IMR-90 (cell line): Measurements from ENCODE around the gene KCNJ3. TPM values are rescaled to one million over a fixed set of nuclear protein-coding genes. Genes with fewer than 3 reads are reported as not detected.
"Not testable (repeated sequence)": the region's sequence is repeated elsewhere in the genome, so short reads cannot be mapped to it uniquely, and the experiment has no call there.

Source experiments
- ATAC-seq: fragments of 200-7000 bp; cut with Tn5 transposase; 2 replicates; pipeline ENCODE4 v1.9.1; 2020; ENCODE audit warnings: low read depth, mild to moderate bottlenecking, moderate library complexity
- BruUV-seq: library from RNA; stranded (reverse); fragments of 400-500 nt; replicated peaks from 2 replicates; lab custom pipeline; 2021; lab: Mats Ljungman, UMichigan
- CTCF ChIA-PET: fragments of 300-600 bp; formaldehyde crosslinking; extraction: SDS; loops from one replicate; lab custom pipeline; 2021; ENCODE audit warnings: antibody characterized with exemption; lab: Yijun Ruan, JAX
- POLR2A ChIA-PET: fragments of 300-600 bp; sonication (Branson Sonifier 250); formaldehyde crosslinking; loops from one replicate; lab custom pipeline; 2022; ENCODE audit warnings: antibody characterized with exemption; ENCODE audit not compliant: unreplicated experiment; lab: Charles Lee
- DNase-seq: peaks from one replicate; pipeline ENCODE4 v3.0.0; 2013
- H2AFZ ChIP-seq: replicated peaks from 2 replicates; pipeline ENCODE3; 2013; ENCODE audit warnings: low read length, mild to moderate bottlenecking; ENCODE audit not compliant: poor library complexity
- H2AK5ac ChIP-seq: 2 replicates; pipeline ENCODE4 v1.6.1; 2013; ENCODE audit warnings: low read depth, low read length, inconsistent platforms
- H2AK9ac ChIP-seq: replicated peaks from 2 replicates; pipeline ENCODE3; 2013; ENCODE audit warnings: mild to moderate bottlenecking, low read depth, low read length, moderate library complexity; ENCODE audit not compliant: poor library complexity
- H2BK120ac ChIP-seq: 2 replicates; pipeline ENCODE4 v1.6.1; 2013; ENCODE audit warnings: low read depth, low read length, inconsistent platforms
- H2BK15ac ChIP-seq: 3 replicates; pipeline ENCODE4 v1.6.1; 2013; ENCODE audit warnings: low read depth, low read length, inconsistent platforms
- H2BK20ac ChIP-seq: 2 replicates; pipeline ENCODE4 v1.6.1; 2013; ENCODE audit warnings: low read depth, mild to moderate bottlenecking, inconsistent platforms, low read length, moderate library complexity
- H2BK5ac ChIP-seq: 2 replicates; pipeline ENCODE4 v1.6.1; 2013; ENCODE audit warnings: mild to moderate bottlenecking, low read depth, low read length, inconsistent platforms; ENCODE audit not compliant: poor library complexity, severe bottlenecking
- H3K14ac ChIP-seq: replicated peaks from 2 replicates; pipeline ENCODE4 v1.6.1; 2013; ENCODE audit warnings: low read depth, low read length, inconsistent platforms
- H3K18ac ChIP-seq: 2 replicates; pipeline ENCODE4 v1.6.1; 2013; ENCODE audit warnings: low read depth, low read length, control low read depth
- H3K23ac ChIP-seq: 2 replicates; pipeline ENCODE4 v1.6.1; 2013; ENCODE audit warnings: low read depth, low read length, inconsistent platforms
- H3K27ac ChIP-seq: 2 replicates; pipeline ENCODE4 v1.5.1; 2013; ENCODE audit warnings: mild to moderate bottlenecking, control low read depth, low read length; ENCODE audit not compliant: insufficient read depth
- H3K27me3 ChIP-seq: 2 replicates; pipeline ENCODE4 v1.6.1; 2013; ENCODE audit warnings: low read length; ENCODE audit not compliant: control insufficient read depth, insufficient read depth
- H3K36me3 ChIP-seq: 2 replicates; pipeline ENCODE4 v1.6.1; 2013; ENCODE audit warnings: low read length, mixed read lengths; ENCODE audit not compliant: control insufficient read depth, insufficient read depth
- H3K4ac ChIP-seq: 2 replicates; pipeline ENCODE4 v1.6.1; 2013; ENCODE audit warnings: low read depth, low read length, inconsistent platforms
- H3K4me1 ChIP-seq: 2 replicates; pipeline ENCODE4 v1.6.1; 2013; ENCODE audit warnings: low read length, mixed read lengths; ENCODE audit not compliant: control insufficient read depth, insufficient read depth
- H3K4me2 ChIP-seq: 2 replicates; pipeline ENCODE4 v1.6.1; 2013; ENCODE audit warnings: low read depth, mild to moderate bottlenecking, control low read depth, low read length, moderate library complexity
- H3K4me3 ChIP-seq: 2 replicates; pipeline ENCODE4 v1.5.1; 2013; ENCODE audit warnings: low read depth, mild to moderate bottlenecking, control low read depth, low read length, moderate library complexity; ENCODE audit not compliant: insufficient read depth
- H3K56ac ChIP-seq: 2 replicates; pipeline ENCODE4 v1.6.1; 2013; ENCODE audit warnings: low read length, inconsistent platforms; ENCODE audit not compliant: insufficient read depth; ENCODE audit errors: extremely low read depth
- H3K79me1 ChIP-seq, 2 experiments: 2 replicates each; pipeline ENCODE4 v1.6.1; 2013; ENCODE audit warnings: low read length in 2 of 2, inconsistent platforms in 1 of 2, low read depth in 1 of 2
- H3K9ac ChIP-seq: 2 replicates; pipeline ENCODE4 v1.6.1; 2013; ENCODE audit warnings: low read depth, low read length, control low read depth
- H3K9me1 ChIP-seq: 2 replicates; pipeline ENCODE4 v1.6.1; 2013; ENCODE audit warnings: low read length, inconsistent platforms; ENCODE audit not compliant: insufficient read depth
- H3K9me3 ChIP-seq: 2 replicates; pipeline ENCODE4 v1.6.1; 2013; ENCODE audit warnings: low read length; ENCODE audit not compliant: control insufficient read depth, insufficient read depth
- H4K20me1 ChIP-seq: 2 replicates; pipeline ENCODE4 v1.6.1; 2013; ENCODE audit warnings: low read length, inconsistent platforms; ENCODE audit not compliant: insufficient read depth
- H4K5ac ChIP-seq: 2 replicates; pipeline ENCODE4 v1.6.1; 2013; ENCODE audit warnings: mild to moderate bottlenecking, low read depth, low read length, control low read depth
- H4K8ac ChIP-seq, 2 experiments: 2 replicates each; pipeline ENCODE4 v1.6.1; 2013; ENCODE audit warnings: low read depth in 2 of 2, low read length in 2 of 2, control low read depth in 1 of 2, inconsistent platforms in 1 of 2
- H4K91ac ChIP-seq: 2 replicates; pipeline ENCODE4 v1.6.1; 2013; ENCODE audit warnings: low read depth, low read length, inconsistent platforms; ENCODE audit not compliant: insufficient read depth
- MAZ ChIP-seq: IDR thresholded peaks from 2 replicates; pipeline ENCODE4 v1.6.1; 2012; ENCODE audit warnings: low read depth, mild to moderate bottlenecking, low read length, improper control_type of control experiment, moderate library complexity, borderline replicate concordance
- WGBS, 2 experiments: methylation state at CpG; one replicate each; pipeline versions ENCODE4 v1.1.5 to v1.1.7; 2013; ENCODE audit warnings: missing lambda C conversion rate in 2 of 2; ENCODE audit not compliant: insufficient read length in 1 of 2; ENCODE audit errors: extremely low coverage in 2 of 2; 5-methylcytosine and 5-hydroxymethylcytosine counted together
- dilution Hi-C: fragments of 300-500 bp; cut with HindIII; formaldehyde crosslinking; loops from one replicate; pipeline ENCODE4 v1.14.3; 2018; ENCODE audit warnings: low sequenced_read_pairs; ENCODE audit not compliant: unreplicated experiment
- in situ Hi-C: fragments of 300-500 bp; cut with MboI; formaldehyde crosslinking; loops from 3 replicates; pipeline ENCODE4 v1.14.3; 2019; ENCODE audit warnings: low sequenced_read_pairs, inconsistent platforms, mixed read lengths
- intact Hi-C: fragments of 100-400 bp; cut with micrococcal nuclease; formaldehyde crosslinking; loops from 2 replicates; pipeline ENCODE4 v1.10.0; 2022
- polyA plus RNA-seq, 3 experiments: library from polyadenylated mRNA; depleted of rRNA; stranded (reverse); fragments of >200 nt; gene quantifications; 2 replicates each; pipeline ENCODE4 v1.2.3, GENCODE V29; 2012; ENCODE audit warnings: low replicate concordance in 1 of 3
- total RNA-seq: library from RNA; depleted of rRNA; stranded (reverse); fragments of >200 nt; gene quantifications from 2 replicates; pipeline ENCODE4 v1.2.3, GENCODE V29; 2012

KCNJ3 gene
- total and polyA plus RNA-seq, 2 of the 4 experiments (the other 2 are of a cell fraction): not detected

DNA sequence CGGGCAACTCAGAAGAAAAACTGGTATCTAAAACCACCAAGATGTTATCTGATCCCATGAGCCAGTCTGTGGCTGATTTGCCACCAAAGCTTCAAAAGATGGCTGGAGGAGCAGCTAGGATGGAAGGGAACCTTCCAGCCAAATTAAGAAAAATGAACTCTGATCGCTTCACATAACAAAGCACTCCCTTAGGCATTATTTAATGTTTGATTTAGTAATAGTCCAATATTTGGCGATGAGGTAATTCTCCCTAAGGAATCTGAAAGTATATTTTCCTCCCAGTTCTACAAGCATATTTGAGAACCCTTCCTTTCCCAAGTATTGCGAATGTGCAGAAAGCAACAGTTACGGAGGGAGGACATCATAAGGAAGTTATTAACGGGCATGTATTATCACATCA lies 156.6 kb downstream of the KCNJ3 start:
- no peaks in the 10 kb centered on the region for H3K4me1 ChIP-seq
- no peak overlapping the region for H3K23ac ChIP-seq
- no peak overlapping the region for H2BK5ac ChIP-seq
- no peak overlapping the region for H3K4me2 ChIP-seq
- H3K27ac ChIP-seq: no peak overlapping the region
- no peak overlapping the region for H3K14ac ChIP-seq
- H2BK120ac ChIP-seq: no peak overlapping the region
- no peaks in the 10 kb centered on the region for H4K20me1 ChIP-seq
- no CpG with 5 or more reads among the region's 6 CpGs for WGBS, 2 experiments
- in situ Hi-C loops: no loop called here
- H3K56ac ChIP-seq: no peak overlapping the region
- no peak overlapping the region for H4K8ac ChIP-seq
- no peaks in the 10 kb centered on the region for H3K27me3 ChIP-seq
- H3K79me1 ChIP-seq: no peaks in the 10 kb centered on the region
- no TSS peak for BruUV-seq
- no peak overlapping the region for H3K9ac ChIP-seq
- ATAC-seq (no peak), DNase-seq (no peak)
- H2AK9ac ChIP-seq: no peak overlapping the region
- H4K5ac ChIP-seq: no peak overlapping the region
- no peak overlapping the region for H2BK20ac ChIP-seq
- H3K18ac ChIP-seq: no peak overlapping the region
- dilution Hi-C loops: no loop called here
- no peak overlapping the region for H4K91ac ChIP-seq
- no peak overlapping the region for H3K4ac ChIP-seq
- H3K4me3 ChIP-seq: no peak overlapping the region
- H2AK5ac ChIP-seq: no peak overlapping the region
- intact Hi-C loops: no loop called here
- ChIA-PET CTCF (no interaction called here), POLR2A (no interaction called here)
- no peak overlapping the region for H2BK15ac ChIP-seq
- H3K9me1 ChIP-seq: no peaks in the 10 kb centered on the region
- H3K36me3 ChIP-seq: no peaks in the 10 kb centered on the region
- TF ChIP-seq MAZ: no peak
- H3K9me3 ChIP-seq: no peaks in the 10 kb centered on the region
- no peak overlapping the region for H2AFZ ChIP-seq

DNA sequence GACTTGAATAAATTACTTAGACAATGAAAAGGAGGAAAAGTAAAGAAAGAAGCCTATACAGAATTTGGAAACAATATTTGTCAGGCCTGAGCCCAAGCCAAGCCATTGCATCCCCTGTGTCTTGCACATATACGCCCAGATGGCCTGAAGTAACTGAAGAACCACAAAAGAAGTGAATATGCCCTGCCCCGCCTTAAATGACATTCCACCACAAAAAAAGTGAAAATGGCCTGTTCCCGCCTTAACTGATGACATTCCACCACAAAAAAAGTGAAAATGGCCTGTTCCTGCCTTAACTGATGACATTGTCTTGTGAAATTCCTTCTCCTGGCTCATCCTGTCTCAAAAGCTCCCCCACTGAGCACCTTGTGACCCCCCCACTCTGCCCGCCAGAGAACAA lies 168.7 kb downstream of the KCNJ3 start:
- H2BK15ac ChIP-seq, H3K4me3 ChIP-seq, intact Hi-C loops, in situ Hi-C loops, BruUV-seq, H3K56ac ChIP-seq, H2AK5ac ChIP-seq, POLR2A ChIA-PET, DNase-seq, H3K4me1 ChIP-seq, H2AFZ ChIP-seq, H2BK5ac ChIP-seq, H3K27me3 ChIP-seq, CTCF ChIA-PET, ATAC-seq, H3K4ac ChIP-seq, H4K5ac ChIP-seq, H3K4me2 ChIP-seq, H2BK120ac ChIP-seq, dilution Hi-C loops, H3K23ac ChIP-seq, H3K18ac ChIP-seq, H3K36me3 ChIP-seq, H3K9ac ChIP-seq, H4K91ac ChIP-seq, H3K79me1 ChIP-seq, H3K9me3 ChIP-seq, H4K20me1 ChIP-seq, H3K9me1 ChIP-seq, H2AK9ac ChIP-seq, H2BK20ac ChIP-seq, H3K14ac ChIP-seq, H3K27ac ChIP-seq, H4K8ac ChIP-seq: not testable (repeated sequence)
- WGBS, 2 experiments: 33% methylated on average over 1 of the region's 4 CpGs; no CpG with 5 or more reads in 1 of the 2 experiments
